Right renal cortex interstitium (tissue), 3 donors: Measurements from ENCODE around the gene NCKIPSD. TPM values are rescaled to one million over a fixed set of nuclear protein-coding genes. Genes with fewer than 3 reads are reported as not detected.

ENCODE experiments used
- DNase-seq, 3 donors: peaks; one replicate each; pipeline ENCODE4 v3.0.0-alpha.2; 2013; ENCODE audit warnings: low read depth in 3 of 3, low spot score in 2 of 3
- polyA plus RNA-seq, 3 donors: library from polyadenylated mRNA; unstranded; fragments of 120-200 nt; gene quantifications; one replicate each; pipeline ENCODE4 v1.2.1, GENCODE V29; 2013; ENCODE audit not compliant: insufficient read length in 3 of 3

NCKIPSD gene
- polyA plus RNA-seq, 3 donors: 13.6 to 18.8 (median 18.2) TPM

DNA sequence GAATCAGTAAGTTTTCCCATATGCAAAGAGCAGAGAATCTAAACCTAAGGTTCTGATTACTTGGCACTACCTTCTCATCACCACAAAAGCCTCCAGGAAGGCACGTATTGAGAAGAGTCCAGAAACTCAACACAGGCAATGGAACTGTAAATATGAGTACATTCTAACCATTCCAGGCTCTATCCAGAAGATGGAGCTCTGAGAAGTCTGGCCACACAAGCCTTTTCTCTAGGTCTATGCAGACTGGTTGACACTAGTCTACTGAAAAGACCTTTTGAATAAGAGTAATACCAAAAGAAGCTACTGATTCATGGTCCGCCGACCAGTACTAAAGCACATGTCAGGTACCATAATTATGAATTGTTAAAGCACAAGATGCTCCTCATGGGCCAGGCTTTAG, 12.2 kb upstream of the NCKIPSD start:
- DNase-seq: no peak

DNA sequence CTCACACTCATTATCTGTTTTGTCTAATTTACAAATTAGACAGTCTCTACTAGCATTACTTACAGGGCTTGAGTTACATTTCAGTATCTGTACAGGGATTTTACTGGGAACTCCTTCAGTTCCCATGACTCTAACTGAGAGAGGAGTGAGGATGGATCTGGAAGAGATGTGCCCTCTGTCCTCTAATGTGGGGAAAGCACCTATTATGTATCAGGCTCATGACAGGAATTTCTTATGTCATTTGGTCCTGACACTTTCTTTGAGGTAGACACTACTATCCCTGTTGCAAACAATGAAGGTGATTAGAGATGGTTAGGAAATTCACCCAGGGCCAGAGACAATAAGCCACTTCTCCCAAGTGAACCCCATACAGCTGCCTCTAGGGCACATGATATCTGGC, 10.9 kb upstream of the NCKIPSD start:
- no peak for DNase-seq

DNA sequence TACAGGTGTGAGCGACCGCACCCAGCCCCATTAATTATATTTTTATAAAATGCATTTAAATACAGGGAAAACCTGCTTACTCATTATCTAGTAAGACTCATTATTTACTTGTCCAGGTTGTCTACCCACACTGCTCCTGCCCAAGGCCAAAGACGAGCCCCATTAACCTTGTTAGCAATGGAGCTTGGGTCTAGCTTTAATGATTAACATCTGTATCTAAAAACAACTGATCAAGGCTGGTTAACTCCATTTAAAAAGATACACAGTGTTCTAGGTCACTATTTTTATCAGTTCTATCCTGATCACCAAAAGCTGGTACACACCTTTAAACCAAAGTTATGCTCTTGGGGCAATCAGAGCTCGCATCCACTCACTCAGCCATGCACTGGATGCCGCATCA, 10.4 kb upstream of the NCKIPSD start:
- no peak for DNase-seq

DNA sequence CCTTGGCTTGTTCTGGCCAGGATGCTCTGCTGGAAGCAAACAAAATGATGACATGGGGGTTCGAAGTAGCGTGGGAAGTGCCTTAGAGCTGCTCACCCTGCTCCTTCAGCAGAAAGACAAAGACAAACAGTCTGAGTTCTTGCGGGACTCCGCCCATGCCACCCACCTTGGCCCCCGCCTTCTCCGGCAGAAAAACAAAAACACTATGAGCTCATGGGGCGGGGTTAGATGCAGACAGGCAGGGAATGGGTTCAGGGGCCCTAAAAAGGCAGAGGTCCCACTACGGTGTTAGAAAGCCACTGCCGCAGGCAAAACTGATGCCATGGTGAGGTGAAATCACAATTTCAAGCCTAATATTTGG, 9.7 kb upstream of the NCKIPSD start:
- no peak for DNase-seq

DNA sequence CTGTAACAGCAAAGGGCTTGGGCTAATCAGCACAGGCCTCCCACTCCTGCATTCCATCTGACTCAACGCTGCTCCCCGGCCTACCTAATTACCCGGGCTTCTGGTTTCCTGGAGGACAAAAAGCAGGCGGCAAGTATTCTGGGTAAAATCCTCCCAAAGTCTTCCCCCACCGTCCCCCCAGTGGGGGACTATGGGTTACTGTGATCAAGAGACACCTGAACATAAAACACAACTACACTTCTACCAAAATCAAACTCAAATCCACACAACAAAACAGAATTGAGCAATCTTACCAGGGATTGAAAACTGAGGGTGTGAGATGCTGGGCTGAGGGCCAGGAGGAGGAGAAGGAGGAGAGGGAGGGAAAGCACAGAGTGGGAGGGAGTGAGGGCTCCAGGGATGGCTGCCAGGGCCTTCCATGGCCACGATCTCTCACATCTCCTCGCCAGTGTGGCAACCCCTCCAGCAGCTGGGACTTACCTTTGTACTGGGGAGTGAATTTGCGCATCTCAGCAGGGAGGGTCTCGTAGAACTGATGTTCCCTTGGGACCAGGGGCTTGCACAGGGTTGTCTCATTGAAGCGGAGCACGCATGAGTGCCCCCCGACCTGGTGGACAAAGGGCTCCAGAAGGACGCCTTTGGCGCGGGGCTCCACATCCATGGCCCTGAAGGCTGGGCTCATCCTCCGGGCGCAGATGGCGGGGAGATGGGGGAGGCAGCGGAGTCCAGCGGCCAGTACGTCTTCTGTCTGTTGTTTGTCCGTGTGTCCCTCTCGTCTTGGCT, 9.1 kb upstream of the NCKIPSD start:
- DNase-seq: no peak

DNA sequence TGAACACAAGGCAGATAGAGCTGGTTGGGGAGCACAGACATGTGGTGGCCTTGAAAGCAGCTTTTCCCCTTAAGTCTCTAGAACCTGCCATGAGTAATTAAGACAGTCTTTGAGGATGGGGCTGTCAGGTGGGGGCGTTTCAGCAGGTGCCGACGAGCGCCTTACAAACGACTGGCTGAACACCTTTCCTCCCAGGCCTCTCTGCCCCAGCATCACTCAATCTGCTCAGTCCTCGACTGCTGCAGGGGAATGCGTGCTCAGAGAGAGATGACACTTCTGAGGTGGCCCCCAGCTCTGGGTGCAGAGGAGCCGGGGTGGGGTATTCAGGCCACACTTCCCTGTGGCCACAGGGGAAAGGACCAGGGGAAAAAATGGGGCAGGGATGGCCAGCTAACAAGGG, 8.1 kb upstream of the NCKIPSD start:
- no peak for DNase-seq

DNA sequence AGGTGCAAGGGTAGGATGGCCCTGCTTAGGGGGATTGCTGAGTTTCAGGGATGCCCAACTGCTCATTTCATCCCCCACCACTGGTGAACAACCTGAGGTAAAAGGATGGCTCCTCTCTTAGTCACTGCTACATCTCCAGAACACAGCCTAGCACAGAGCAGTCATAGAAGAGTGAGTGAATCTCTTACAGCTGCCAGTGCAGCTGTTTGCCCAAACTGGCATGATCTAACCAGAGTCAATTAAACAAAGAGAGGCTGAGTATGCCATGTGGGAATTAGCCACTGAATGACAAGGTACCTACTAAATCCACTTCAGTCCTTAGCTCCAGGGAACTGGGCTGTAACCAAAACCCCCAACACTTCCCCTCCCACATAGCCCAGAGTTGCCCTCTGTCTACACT, 6.8 kb upstream of the NCKIPSD start:
- DNase-seq: no peak

DNA sequence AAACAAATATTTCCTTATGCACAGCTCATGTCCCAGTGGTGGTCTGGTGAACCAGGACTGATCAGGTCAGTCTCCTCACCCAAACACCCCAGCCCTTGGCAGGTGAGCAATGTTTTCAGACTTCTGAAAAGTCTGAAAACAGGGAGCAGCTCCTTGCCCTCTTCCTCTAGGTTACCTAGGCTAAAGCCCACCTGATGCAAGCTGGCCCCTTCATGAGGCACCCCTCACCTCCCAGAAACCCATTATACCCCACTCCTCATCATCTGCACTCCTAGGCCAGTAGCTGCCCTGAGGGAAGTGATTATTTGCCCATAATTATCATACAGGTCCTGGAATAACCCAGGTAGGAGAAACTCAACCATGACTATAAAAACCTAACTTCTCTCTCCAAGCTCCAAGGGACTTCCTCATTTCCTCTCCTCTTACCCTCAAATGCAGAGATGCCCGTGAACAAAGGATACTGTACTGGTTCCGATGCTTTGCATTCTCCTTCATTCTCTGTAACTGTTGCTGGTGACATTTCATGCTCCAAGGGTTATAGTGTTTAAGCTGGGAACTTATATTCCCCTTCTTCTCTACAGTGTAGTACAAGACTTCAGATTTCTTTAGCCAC, 5.2 kb upstream of the NCKIPSD start:
- no peak for DNase-seq

DNA sequence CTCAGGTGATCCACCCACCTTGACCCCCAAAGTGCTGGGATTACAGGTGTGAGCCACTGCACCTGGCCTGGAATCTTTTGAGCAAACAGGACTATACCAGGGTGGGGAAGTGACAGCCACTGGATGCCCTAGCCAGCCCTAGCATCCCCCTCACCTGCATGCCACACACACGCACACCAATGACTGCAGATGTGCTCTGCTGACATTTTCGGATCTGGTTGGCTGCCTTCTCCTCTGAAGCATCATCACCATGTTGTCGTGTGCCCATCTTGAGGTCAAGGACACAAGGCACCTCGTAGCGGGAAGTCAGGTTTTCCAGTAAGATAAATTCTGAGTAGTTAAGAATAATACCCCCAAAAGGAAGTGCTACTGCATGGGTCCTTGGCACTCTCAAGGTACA, 3.7 kb upstream of the NCKIPSD start:
- no peak for DNase-seq

DNA sequence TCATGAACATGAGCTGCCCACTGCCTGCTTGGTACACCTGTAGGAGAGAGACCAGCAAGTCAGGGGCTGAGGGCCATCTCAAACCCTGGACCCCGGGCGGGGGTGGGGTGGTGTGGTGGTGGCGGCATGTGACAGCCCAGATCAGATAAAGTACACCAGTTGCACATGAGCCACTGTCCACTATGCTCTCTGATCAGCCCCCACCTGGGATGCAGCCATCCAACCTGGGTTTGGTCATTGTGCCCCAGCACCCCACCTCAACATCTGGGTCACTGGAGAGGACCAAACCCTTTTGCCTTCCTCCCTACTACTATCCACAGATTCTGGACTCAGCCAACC, 3.0 kb upstream of the NCKIPSD start:
- DNase-seq: no peak

DNA sequence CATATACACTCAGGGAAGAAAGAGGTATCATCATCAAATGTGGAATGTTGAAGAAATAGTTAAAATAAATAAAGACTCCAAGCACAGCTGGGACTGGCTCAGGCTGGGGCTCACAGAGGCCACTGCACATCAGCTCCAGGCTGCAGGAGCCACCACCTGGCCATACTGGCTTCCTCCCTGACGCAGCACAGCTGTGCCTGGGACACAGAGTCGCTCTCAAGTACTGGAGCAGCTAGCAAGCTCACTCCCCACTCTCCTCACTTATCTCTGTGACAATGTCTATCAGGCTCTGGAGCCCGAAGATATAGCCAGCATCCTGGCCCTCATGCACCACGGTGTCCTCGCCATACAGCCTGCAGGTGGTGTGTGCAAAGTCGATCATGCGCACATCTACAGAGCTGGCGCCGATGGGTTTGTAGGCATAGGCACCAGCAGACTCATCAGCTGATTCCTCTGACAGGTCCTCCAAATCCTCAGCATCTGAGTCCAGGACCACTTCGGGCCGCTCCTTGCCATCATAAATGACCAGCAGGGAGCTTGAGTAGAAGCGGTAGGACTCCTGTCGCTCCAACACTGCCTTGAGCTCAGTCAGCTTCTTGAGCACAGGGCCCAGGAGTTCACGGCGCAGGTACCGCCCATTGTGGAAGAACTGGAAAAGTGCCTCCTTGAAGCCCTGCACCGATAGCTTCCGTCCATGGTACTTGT, 2.5 kb upstream of the NCKIPSD start:
- DNase-seq: no peak

DNA sequence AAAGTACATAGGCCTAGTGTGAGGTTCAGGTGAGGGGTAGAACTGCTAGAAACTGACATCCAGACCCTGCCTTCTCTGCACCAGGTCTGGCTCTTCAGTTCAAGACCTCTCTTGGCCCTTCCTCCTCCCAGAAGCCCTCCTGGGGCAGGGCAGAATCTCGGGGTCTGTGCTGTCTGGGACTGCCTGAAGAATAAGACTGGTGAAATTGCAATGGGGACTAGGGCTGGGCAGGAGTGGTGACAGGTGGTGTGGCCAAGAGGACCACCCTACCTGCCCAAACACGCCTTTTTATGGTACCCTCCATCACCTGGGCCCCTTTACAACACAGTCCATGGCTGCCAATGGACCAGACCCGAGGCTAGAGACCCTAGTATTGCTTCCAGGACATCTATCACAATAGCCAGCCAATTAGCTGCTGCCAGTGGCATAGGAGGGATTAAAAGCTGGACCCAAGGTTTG, 1.5 kb upstream of the NCKIPSD start:
- no peak for DNase-seq

DNA sequence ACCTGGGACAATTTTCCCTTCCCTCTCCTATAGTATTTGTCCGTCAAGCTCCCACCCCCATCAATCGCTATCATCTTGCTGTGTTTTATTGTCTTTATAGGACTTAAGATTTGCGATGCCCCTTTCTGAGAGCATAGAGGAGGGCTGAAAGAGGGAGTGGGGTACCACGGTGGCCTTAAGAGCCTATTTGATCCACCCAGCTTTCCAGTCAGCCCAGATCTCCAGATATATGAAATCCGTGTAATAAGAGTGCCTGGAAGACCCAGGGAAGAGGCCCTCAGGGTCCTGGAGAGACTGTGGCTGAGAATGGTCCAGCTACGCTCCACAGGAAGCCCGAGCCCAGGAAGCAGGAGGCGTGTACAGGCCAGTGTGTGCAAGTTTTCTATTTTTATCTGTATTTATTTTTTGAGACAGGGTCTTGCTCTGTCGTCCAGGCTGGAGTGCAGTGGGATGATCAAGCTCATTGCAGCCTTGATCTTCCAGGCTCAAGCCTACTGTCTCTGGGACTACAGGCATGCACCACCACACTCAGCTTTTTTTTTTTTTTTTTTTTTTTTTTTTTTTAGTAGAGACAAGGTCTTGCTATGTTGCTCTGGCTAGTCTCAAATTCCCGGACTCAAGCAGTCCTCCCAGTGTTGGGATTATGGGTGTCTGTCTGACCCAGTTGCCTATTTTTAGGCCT, 964 bp upstream of the NCKIPSD start:
- DNase-seq: no peak

DNA sequence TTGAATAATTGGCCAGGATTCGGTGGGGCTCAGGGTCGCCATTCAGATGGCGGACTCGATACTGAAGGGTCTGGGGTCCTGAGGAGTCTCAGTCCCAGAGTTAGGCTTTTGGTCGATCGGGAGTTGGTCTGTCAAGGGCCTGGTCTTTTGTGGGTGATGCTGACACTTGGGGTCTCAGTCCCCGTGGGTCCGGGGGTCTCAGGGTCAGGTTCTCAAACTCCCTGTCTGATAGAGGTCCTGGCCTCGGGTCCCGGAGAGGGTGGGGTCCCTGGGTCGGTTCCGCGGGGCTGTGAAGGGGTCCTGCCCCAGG, 467 bp downstream of the NCKIPSD start:
- DNase-seq: no peak

DNA sequence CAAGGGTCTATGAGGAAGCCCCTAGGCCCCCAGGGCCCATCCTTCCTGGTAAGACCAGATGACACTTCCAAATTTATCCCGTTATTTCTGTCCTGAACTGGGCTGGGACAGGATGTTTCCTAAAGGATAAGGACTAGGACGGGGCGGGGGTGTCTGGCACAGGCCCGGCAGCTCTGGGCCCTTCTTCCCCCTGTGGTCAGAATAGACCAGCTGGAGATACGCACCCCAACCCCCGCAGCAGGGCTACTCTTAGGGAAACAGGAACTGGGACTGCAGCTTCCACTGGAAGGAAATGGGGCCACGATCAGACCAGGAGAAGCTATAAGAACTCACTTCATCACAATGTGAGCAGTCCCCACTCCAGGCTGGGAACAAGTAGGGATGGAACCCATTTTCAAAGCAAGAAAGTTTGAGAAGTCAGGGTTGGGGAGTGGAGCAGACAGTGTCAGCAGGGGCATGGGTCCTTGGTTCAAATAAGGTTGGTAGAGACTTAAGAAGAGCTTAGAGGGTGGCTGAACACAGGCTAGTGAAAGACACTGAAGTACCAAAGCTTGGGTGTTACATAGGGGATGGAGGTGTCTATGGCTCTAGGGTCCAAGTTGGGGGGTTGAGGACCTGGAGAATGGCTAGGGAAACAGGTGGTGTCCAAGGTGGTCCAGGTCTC, 1.1 kb downstream of the NCKIPSD start:
- DNase-seq: no peak

DNA sequence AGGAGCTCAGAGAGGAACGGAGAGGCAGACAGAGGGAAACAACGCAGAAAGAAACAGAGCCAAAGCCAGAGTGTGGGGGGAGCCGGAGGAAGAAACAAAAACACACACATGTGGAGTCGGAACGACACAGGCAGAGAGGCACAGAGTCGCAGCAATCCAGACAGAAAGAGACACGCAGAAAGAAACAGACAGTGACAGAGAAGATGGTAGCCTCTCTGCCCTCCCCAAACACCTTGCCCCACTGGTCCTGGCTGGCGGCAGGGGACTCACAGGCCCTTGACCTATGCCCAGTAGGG, 1.7 kb downstream of the NCKIPSD start:
- DNase-seq: no peak

DNA sequence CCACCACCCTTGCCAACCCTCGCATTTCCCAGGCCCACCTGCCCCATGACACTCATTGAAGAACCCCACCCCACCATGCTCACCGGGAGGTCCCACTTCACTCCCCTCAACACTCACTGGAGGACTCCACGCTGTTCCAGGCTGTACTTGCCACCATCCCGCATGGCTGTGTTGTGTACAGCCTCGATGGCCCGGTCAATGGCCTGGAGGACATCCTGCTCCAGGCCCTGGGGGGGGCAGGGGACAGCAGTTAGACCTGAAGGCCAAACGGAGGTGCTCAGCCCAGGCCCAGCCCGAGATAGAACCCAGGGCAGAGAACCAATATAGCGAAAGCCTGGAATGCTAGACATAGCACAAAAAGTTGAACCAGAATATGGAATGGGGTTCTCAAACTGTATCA, 2.9 kb downstream of the NCKIPSD start:
- no peak for DNase-seq

DNA sequence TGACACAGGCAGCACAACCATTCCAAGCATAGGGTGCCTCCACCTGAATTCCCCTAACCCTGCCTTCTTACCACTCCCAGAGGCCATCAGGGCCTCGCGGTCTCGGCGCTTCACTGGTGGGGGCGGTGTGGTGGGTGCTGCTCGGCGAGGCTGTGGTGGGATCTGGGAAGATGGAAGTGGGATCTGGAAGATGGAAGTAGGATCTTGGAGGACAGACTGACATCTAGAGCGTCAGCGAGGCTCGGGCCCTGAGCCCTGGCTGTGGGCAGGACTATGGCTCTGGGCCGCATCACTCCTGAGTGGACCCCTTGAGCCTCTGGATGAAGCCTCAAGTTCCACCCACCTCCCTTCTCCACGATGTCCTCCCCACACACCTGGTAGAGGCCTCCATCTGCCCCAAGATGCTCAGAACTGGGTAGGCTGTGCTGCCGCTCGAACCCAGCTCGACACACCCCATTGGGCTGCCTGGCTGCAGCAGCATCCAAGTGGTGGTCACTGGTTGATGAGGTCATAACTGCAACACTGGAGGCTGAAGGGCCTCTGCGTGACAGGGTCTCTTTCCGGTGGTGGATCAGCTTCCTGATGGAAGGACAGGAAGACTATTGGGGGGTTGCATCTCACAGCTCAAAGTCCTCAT, 3.6 kb downstream of the NCKIPSD start:
- no peak for DNase-seq

DNA sequence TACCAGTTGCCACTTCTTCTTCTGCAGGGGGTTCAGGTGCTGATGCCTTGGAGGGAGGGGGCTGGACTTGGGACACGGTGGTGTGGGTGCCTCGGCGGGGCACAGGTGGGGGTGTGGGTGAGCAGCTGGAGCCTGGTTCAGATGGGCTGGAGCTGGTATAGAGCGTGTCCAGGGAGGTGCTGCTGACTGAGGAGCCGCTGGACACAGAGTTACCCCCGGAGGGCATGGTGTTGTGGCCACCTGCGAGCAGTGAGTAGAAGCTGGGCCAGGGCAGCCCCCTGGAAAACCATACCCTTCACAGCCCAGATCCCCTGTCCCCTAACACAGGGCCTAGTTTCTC, 4.2 kb downstream of the NCKIPSD start:
- no peak for DNase-seq

DNA sequence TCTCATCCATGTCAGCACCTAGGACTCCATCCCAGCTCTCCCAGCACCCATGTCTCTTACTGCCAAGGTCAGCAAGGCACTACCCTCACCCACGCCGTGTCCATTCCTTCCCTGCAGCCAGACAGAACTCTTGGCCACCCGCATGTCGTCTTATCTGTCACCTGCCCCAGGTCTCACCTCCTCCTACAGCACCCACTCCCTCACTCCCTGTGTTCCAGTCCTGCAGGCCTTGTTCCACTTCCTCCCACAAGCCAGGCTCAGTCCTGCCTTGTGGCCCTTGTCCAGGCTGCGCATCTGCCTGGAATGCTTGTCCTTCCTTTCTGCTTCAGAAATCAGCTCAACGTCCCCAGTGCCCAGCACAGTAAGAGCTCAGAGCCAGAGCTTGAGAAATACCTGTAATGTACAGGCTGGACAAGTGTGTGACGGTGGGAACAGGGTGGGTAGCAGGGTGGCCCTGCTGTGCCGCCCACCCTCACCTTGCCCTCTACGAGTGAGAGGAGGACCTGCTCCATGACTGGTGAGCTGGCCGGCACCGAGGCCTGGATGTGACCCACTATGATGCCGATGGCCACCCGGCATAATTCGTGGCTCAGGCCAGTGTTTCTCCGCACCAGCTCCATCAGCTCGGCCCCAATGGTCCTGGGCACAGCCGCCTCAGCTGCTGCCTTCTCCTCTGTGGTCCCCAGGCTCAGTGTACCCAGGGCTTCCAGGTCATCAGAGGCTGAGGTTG, 4.7 kb downstream of the NCKIPSD start:
- no peak for DNase-seq
